ENCODE results near the gene CCNDBP1. TPM values are rescaled to one million over a fixed set of nuclear protein-coding genes. Genes with fewer than 3 reads are reported as not detected.

Gene CCNDBP1
- total RNA-seq, 1 experiment from 2014 or later: 39.8 TPM

DNA sequence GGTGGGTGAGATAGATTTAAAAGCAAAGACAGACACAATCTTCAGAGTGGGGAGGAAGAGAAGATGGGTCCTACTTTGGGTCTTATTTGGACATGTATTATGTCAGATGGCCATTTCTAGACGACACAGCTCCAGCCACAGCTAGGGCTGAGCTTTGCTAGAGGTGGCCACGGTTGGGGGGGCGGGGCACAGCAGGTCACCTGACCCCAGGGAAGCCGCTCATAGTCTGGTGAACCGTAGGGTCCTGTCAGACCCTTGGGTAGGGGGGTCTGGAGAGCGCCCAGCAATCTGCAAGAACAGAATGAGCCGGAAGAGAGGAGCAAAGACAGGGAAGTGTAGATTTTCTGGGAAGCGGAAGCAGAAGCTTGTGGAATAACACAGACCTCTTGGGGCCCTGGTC lies 29.0 kb downstream of the CCNDBP1 start (continued):
- TF ChIP-seq RAD21 (IDR thresholded peaks at IDR 0.05; ENCODE audit: low read depth): no peak

DNA sequence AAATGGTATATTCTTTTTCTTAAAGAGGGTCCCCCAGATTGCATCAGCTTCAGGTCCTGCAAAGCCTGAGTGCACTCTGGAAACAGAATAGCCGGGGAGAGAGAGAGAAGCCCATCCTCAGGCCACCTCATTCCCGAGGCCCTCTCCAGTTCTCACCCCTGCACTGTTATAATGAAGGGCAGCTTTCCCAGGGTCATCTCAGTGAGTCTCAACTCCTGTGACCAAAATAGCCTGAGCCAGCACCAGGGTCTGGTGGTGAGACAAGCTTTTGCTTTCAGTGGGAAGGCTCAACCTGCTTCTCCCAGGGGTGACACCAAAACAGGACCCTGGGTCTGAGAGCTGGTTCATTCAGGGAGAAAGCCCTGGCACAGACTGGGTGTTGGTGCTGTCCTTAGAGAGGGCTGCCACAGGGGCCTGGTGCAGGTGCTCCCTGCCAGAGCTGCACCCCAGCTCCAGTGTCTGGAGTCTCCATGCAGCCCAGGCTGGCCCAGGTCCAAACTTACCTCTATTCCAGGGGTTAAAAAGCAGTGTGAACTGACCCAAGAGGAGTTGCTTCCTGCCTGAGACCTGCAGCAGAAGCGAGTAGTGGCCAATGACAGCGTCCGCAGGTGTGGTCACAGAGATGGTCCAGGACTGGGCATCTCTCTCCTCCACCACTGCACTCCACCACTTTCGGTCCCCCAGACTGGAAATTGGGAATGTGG lies 29.5 kb downstream of the CCNDBP1 start:
- ATAC-seq (no peak), DNase-seq (ENCODE audit: low read depth, low spot score) (no peak)
- H3K9me3 ChIP-seq (ENCODE audit: control insufficient read depth in 1 of 2, insufficient read depth in 1 of 2, low read depth in 1 of 2, low read length in 2 of 2): no peaks in the 10 kb centered on the region
- H3K9me2 ChIP-seq (ENCODE audit: insufficient read depth): no peaks in the 10 kb centered on the region
- H4K20me1 ChIP-seq (ENCODE audit: insufficient read depth): no peaks in the 10 kb centered on the region
- no peak overlapping the region for H3K9ac ChIP-seq (ENCODE audit: low read length)
- CTCF ChIA-PET: interaction anchor here (1.1 to 5.0 kb wide), 3 partner anchors 11 to 71 kb away, joined by 5 to 21 read pairs (median 16); no protein-coding TSS in a partner anchor
- intact Hi-C loops (cut with micrococcal nuclease): no loop called here
- H3K27me3 ChIP-seq (ENCODE audit: insufficient read depth, low read length): no peaks in the 10 kb centered on the region
- no peak overlapping the region for H3K4me2 ChIP-seq (ENCODE audit: low read length)
- no peaks in the 10 kb centered on the region for H3K36me3 ChIP-seq (ENCODE audit: control insufficient read depth in 1 of 2, insufficient read depth in 2 of 2, low read length in 2 of 2)
- no peak for TF ChIP-seq SIN3A (IDR thresholded peaks at IDR 0.05; ENCODE audit: low read depth)
- TF ChIP-seq ZFX (IDR thresholded peaks at IDR 0.05): no peak
- no peak for TF ChIP-seq CEBPB (IDR thresholded peaks at IDR 0.05; ENCODE audit: low read depth)
- no peaks in the 10 kb centered on the region for H3K79me2 ChIP-seq (ENCODE audit: insufficient read depth, low read length)
- BruUV-seq (replicated peaks): no TSS peak
- peaks cover 0 to 3% of the 10 kb centered on the region in 2 experiments; a peak in 1 of 4 replicates for H3K4me1 ChIP-seq (ENCODE audit: control insufficient read depth in 1 of 2, insufficient read depth in 2 of 2, low read length in 2 of 2)
- no peak overlapping the region for H3K27ac ChIP-seq (ENCODE audit: low read depth, low read length)
- POLR2A ChIA-PET: no interaction called here
- no peak overlapping the region for H2AFZ ChIP-seq (ENCODE audit: low read depth, low read length, poor library complexity, severe bottlenecking)
- no peak overlapping the region for H3K4me3 ChIP-seq (replicated peaks in 1 of 2; ENCODE audit: low read depth in 1 of 2, low read length in 2 of 2)
- RAD21 ChIA-PET (ENCODE audit: low non-redundant PET in 1 of 2, low total read pairs in 2 of 2, uncharacterized antibody in 2 of 2, unreplicated experiment in 2 of 2): no interaction called here

DNA sequence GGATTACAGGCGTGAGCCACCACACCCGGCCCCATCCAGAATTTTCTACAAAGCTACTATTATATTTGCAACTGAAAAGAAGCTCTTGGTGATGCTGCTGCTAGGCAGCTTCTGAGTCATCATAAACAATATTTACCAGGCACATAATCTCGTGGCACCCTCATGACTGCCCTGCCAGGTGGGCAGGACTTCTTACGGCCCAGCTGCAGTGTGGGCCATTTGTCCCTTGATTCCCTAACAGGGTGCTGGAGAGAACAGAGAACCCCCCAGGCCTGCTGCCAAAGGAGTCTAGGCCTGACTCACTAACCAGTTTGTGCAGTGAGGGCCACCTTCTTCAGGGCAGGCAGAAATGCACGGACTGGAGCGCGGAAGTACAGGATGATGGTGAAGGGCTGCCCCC lies 30.8 kb downstream of the CCNDBP1 start:
- BruUV-seq (replicated peaks): no TSS peak
- H3K9ac ChIP-seq (ENCODE audit: low read length): no peak overlapping the region
- H3K27me3 ChIP-seq (ENCODE audit: insufficient read depth, low read length): no peaks in the 10 kb centered on the region
- H4K20me1 ChIP-seq (ENCODE audit: insufficient read depth): no peaks in the 10 kb centered on the region
- H3K9me2 ChIP-seq (ENCODE audit: insufficient read depth): no peaks in the 10 kb centered on the region
- ChIA-PET CTCF (interaction anchor here (0.6 to 1.9 kb wide), 3 partner anchors 9 to 11 kb away, joined by 3 to 9 read pairs (median 7); no protein-coding TSS in a partner anchor), POLR2A (no interaction called here), RAD21 (ENCODE audit: low non-redundant PET in 1 of 2, low total read pairs in 2 of 2, uncharacterized antibody in 2 of 2, unreplicated experiment in 2 of 2) (no interaction called here)
- H3K4me1 ChIP-seq (ENCODE audit: control insufficient read depth in 1 of 2, insufficient read depth in 2 of 2, low read length in 2 of 2): peaks cover 0 to 3% of the 10 kb centered on the region in 2 experiments; a peak in 1 of 4 replicates
- H3K79me2 ChIP-seq (ENCODE audit: insufficient read depth, low read length): no peaks in the 10 kb centered on the region
- ATAC-seq (no peak), DNase-seq (ENCODE audit: low read depth, low spot score) (no peak)
- H3K27ac ChIP-seq (ENCODE audit: low read depth, low read length): no peak overlapping the region
- H2AFZ ChIP-seq (ENCODE audit: low read depth, low read length, poor library complexity, severe bottlenecking): no peak overlapping the region
- no peaks in the 10 kb centered on the region for H3K9me3 ChIP-seq (ENCODE audit: control insufficient read depth in 1 of 2, insufficient read depth in 1 of 2, low read depth in 1 of 2, low read length in 2 of 2)
- intact Hi-C loops (cut with micrococcal nuclease): no loop called here
- H3K4me2 ChIP-seq (ENCODE audit: low read length): no peak overlapping the region
- H3K36me3 ChIP-seq (ENCODE audit: control insufficient read depth in 1 of 2, insufficient read depth in 2 of 2, low read length in 2 of 2): no peaks in the 10 kb centered on the region
- H3K4me3 ChIP-seq (replicated peaks in 1 of 2; ENCODE audit: low read depth in 1 of 2, low read length in 2 of 2): no peak overlapping the region
- TF ChIP-seq ELF1 (IDR thresholded peaks at IDR 0.05; ENCODE audit: borderline replicate concordance, low read depth) (no peak), EZH2phosphoT487 (IDR thresholded peaks at IDR 0.05; ENCODE audit: borderline replicate concordance) (no peak), ZFX (IDR thresholded peaks at IDR 0.05) (no peak), SIN3A (IDR thresholded peaks at IDR 0.05; ENCODE audit: low read depth) (no peak), JUND (IDR thresholded peaks at IDR 0.05) (no peak), EGR1 (IDR thresholded peaks at IDR 0.05; ENCODE audit: low read depth) (no peak), CEBPB (IDR thresholded peaks at IDR 0.05; ENCODE audit: low read depth) (no peak), ZNF274 (IDR thresholded peaks at IDR 0.05; ENCODE audit: low read depth, low read length) (no peak)
- TF ChIP-seq, protein P1, sequence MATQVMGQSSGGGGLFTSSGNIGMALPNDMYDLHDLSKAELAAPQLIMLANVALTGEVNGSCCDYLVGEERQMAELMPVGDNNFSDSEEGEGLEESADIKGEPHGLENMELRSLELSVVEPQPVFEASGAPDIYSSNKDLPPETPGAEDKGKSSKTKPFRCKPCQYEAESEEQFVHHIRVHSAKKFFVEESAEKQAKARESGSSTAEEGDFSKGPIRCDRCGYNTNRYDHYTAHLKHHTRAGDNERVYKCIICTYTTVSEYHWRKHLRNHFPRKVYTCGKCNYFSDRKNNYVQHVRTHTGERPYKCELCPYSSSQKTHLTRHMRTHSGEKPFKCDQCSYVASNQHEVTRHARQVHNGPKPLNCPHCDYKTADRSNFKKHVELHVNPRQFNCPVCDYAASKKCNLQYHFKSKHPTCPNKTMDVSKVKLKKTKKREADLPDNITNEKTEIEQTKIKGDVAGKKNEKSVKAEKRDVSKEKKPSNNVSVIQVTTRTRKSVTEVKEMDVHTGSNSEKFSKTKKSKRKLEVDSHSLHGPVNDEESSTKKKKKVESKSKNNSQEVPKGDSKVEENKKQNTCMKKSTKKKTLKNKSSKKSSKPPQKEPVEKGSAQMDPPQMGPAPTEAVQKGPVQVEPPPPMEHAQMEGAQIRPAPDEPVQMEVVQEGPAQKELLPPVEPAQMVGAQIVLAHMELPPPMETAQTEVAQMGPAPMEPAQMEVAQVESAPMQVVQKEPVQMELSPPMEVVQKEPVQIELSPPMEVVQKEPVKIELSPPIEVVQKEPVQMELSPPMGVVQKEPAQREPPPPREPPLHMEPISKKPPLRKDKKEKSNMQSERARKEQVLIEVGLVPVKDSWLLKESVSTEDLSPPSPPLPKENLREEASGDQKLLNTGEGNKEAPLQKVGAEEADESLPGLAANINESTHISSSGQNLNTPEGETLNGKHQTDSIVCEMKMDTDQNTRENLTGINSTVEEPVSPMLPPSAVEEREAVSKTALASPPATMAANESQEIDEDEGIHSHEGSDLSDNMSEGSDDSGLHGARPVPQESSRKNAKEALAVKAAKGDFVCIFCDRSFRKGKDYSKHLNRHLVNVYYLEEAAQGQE (IDR thresholded peaks at IDR 0.05; ENCODE audit: low read depth): no peak
- TF ChIP-seq, protein P2, sequence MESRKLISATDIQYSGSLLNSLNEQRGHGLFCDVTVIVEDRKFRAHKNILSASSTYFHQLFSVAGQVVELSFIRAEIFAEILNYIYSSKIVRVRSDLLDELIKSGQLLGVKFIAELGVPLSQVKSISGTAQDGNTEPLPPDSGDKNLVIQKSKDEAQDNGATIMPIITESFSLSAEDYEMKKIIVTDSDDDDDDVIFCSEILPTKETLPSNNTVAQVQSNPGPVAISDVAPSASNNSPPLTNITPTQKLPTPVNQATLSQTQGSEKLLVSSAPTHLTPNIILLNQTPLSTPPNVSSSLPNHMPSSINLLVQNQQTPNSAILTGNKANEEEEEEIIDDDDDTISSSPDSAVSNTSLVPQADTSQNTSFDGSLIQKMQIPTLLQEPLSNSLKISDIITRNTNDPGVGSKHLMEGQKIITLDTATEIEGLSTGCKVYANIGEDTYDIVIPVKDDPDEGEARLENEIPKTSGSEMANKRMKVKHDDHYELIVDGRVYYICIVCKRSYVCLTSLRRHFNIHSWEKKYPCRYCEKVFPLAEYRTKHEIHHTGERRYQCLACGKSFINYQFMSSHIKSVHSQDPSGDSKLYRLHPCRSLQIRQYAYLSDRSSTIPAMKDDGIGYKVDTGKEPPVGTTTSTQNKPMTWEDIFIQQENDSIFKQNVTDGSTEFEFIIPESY (IDR thresholded peaks at IDR 0.05; ENCODE audit: extremely low read depth, insufficient replicate concordance, low read length): no peak
- TF ChIP-seq, protein P3, sequence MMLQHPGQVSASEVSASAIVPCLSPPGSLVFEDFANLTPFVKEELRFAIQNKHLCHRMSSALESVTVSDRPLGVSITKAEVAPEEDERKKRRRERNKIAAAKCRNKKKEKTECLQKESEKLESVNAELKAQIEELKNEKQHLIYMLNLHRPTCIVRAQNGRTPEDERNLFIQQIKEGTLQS (IDR thresholded peaks at IDR 0.05): no peak
